Fibroblast of pulmonary artery (primary cell): Measurements from ENCODE around the gene IZUMO4.

Experiments used
- DNase-seq: peaks from one replicate; pipeline ENCODE4 v3.0.0-alpha.2; 2010; ENCODE audit warnings: low read depth
- H3K4me3 ChIP-seq: replicated peaks from 2 replicates; pipeline ENCODE4 v1.5.1; 2011; ENCODE audit warnings: low read depth, mild to moderate bottlenecking, control low read depth, low read length, moderate library complexity
- TF ChIP-seq, protein P1 (sequence below): IDR thresholded peaks from 2 replicates; pipeline ENCODE4 v1.5.1; 2011; ENCODE audit warnings: mild to moderate bottlenecking, control low read depth, low read length, inconsistent platforms; ENCODE audit errors: missing control alignments

IZUMO4 gene

GRCh38 chr19:2145831-2146241 is 49.1 kb downstream of the IZUMO4 start:
- H3K4me3 ChIP-seq = no peak overlapping the region
- TF ChIP-seq, protein P1, sequence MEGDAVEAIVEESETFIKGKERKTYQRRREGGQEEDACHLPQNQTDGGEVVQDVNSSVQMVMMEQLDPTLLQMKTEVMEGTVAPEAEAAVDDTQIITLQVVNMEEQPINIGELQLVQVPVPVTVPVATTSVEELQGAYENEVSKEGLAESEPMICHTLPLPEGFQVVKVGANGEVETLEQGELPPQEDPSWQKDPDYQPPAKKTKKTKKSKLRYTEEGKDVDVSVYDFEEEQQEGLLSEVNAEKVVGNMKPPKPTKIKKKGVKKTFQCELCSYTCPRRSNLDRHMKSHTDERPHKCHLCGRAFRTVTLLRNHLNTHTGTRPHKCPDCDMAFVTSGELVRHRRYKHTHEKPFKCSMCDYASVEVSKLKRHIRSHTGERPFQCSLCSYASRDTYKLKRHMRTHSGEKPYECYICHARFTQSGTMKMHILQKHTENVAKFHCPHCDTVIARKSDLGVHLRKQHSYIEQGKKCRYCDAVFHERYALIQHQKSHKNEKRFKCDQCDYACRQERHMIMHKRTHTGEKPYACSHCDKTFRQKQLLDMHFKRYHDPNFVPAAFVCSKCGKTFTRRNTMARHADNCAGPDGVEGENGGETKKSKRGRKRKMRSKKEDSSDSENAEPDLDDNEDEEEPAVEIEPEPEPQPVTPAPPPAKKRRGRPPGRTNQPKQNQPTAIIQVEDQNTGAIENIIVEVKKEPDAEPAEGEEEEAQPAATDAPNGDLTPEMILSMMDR = no peak
- no peak for DNase-seq

DNA sequence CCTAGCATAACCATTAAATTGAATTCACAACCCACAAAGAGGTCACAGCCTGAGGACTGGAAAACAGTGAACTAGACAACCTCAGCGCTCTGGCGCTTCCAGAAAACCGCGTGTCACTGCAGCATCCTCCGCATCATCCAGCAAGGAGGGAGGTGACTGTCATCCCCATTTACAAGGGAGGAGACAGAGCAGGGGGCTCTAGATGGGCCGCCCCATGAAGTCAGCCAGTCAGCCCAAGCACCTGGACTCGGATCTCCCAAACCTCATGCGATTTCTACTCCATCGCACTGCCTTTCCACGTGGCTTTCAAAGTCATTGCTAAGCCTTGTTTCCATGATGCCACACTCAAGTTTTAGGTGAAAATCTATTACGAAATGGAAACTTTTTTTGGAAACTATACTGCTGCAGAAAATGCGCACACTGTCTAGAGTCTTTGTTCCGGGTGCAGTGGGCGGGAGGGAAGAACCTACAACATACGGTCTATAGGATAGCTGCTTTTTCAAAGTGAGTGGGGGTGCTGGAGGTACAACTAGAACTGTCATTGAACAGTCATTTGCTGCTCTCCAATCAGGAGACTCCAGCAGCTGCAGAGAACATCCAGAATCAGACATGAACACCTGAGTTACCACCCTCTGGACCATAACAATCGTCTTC is 51.9 kb downstream of the IZUMO4 start:
- TF ChIP-seq, protein P1 = no peak
- DNase-seq = no peak
- no peak overlapping the region for H3K4me3 ChIP-seq
